Stimulated activated CD4-positive, alpha-beta T cell treated with anti-CD3 and anti-CD28 coated beads, TNF-alpha, amount 100 ng/mL, for 48 hours (primary cell): ENCODE results near the gene HLA-C.
"Not testable (repeated sequence)": the region's sequence is repeated elsewhere in the genome, so short reads cannot be mapped to it uniquely, and the experiment has no call there.

Experiments
- DNase-seq, 3 donors: peaks; one replicate each; pipeline ENCODE4 v3.0.0-alpha.2; 2020; ENCODE audit warnings: low read depth in 3 of 3

The HLA-C gene

DNA sequence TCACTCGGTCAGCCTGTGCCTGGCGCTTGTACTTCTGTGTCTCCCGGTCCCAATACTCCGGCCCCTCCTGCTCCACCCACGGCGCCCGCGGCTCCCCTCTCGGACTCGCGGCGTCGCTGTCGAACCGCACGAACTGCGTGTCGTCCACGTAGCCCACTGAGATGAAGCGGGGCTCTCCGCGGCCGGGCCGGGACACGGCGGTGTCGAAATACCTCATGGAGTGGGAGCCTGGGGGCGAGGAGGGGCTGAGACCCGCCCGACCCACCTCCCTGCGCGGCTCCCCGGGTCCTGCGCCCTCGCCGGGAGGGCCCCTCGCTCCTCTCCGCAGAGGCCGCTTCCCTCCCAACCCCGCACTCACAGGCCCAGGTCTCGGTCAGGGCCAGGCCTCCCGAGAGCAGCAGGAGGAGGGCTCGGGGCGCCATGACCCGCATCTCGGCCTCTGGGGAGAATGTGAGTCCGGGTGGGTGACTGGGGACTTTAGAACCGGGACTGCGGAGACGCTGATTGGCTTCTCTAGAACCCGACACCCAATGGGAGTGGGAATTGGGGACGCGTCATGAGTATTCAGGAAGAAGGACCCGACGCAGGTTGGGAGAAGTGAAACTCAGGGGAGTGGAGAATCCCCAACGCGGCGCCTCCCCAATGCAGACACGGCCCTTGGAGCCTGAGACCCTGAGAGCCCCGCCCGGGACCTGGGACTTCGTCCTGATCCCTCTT is at the start of gene HLA-C:
TSS of gene HLA-C (minus strand) at position 452 of the 717 bp plus-strand sequence. CDS start at position 431, 21 bp downstream.
- peak; percentile 64 to 86 (median 77) for DNase-seq

DNA sequence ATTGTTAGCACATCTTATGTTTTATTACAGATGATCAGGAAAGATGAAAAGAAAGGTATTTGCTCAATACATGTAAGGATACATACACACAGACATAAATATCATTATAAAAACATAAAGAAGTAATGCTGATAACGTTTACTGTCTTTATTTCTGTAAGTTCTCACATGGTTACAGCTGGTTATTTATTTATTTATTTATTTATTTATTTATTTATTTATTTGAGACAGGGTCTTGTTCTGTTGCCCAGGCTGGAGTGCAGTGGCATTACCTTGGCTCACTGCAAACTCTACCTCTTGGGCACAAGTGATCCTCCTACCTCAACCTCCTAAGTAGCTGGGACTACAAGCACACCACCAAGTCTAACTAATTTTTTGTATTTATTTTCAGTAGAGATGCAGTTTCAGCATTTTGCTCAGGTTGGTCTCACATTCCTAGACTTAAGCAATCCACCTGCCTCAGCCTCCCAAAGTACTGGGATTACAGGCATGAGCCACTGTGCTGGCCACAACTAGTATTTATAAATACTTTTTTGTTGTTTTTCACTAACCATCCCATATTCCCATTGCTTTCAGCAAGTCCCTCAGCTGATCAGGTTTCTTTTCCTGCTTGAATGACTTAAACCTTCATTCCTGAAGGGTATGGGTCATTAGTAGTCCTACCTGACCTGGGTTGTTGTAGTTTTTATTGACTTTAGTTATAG is 49.3 kb upstream of the HLA-C start:
- no peak for DNase-seq

DNA sequence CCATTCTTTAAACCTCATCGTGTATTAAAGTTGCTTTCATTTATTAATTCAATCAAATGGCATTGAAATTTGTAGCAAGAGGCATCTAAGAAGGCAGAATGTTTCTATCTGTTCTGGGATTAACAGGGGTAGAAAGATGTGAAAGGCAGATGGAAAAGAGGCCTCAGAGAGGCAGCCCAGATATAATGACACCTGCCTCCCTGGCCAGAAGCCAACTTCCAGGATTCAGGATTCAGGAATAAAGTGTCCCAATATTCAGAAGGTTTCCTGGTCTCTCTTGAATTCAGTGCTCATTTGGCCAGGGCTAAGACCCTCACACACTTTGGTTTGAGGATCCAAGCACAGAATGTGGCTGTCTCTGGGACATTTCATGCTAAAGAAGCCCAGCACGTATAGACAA is 45.1 kb upstream of the HLA-C start:
- DNase-seq, result no peak

DNA sequence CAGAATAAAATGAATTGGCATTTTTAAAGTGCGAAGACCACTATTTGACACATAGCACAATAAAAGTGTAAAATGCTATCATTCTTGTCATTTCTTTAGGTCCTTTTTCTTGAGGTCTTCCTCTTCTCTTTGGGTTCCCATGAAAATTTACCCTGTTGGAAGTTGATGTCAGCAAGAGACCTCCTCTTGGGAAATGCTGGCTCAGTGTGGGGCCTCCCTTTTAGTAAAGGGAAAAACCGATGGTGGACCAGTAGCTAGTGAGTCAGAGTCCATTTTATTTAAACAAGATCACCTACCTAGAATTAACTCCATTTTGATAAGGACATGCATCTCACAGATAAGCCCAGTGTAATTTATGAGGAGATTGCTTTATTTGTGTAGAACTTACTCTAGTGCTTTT is 37.7 kb upstream of the HLA-C start:
- no peak for DNase-seq

DNA sequence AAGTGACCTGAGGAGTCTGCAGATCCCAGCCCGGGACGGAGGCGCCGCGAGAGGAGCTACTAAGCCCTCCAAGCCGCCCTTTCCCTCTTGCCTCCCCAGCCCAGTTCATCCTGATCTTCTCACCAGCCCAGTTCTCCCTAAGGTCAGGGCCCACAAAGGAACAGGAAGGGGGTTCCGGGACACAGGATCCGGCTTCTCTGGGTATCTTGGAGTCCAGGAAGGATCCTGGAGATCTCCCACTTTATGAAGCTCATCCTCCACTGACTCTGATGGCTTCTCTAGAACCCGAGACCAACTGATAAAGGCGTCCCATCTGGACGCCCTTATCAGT is 36.9 kb upstream of the HLA-C start:
- DNase-seq, result no peak

DNA sequence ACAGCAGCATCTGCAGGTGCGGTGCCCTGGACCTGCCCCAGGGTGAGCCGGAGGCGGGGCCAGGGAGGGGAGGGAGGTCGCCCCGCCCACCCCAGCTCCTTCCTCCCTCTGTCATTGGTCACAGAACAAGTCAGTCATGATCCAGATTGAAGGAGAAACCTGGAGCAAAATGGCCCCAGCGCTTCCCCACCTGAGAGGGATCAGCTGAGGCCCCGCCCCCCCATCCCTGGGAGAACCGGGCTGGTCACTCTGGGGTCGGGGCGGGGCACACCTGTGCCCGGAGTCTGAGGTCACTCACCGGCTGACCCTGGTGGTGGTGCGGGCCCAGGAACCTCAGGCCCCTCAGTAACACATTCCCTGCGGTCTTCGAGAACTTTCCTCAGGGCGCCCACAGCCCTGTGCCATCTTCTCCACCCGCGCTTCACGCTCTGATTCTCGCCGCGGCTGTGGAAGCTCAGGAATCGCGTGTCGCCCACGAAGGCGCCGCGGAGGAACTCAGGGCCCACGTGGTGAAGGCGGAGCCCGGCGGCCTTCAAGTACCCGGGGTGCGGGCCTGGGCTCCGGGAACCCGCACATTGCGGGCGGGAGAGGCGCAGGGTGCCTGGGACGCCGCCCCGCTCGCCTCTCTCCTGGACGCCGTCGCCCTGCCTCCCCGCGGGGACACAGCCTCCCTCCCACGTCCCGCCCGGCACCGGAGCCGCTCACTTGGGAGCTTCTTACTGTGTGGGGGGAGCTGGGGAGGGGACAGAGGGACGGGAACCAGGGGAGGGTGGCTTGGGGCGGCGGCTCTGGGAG is 36.4 kb upstream of the HLA-C start:
- DNase-seq, result peak; percentile 24 to 65 (median 29)

DNA sequence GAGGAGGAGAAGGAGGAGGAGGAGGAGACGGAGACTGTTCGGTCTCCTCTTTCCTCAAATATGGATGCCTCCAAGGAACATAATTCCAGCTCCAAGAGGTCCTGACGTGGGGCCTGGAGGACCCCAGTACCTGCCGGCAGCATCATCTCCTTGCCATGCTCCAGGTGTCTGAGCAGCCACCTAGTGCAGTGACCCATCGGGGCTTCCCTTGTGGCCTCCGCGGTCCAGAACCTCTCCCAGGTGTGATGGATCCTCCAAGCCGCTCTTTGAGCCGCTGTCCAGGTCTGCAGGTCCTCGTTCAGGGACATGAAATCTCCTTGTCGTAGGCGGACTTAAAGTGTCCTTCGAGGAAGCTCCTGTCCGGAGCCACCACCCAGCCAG is 35.8 kb upstream of the HLA-C start:
- DNase-seq, result no peak

DNA sequence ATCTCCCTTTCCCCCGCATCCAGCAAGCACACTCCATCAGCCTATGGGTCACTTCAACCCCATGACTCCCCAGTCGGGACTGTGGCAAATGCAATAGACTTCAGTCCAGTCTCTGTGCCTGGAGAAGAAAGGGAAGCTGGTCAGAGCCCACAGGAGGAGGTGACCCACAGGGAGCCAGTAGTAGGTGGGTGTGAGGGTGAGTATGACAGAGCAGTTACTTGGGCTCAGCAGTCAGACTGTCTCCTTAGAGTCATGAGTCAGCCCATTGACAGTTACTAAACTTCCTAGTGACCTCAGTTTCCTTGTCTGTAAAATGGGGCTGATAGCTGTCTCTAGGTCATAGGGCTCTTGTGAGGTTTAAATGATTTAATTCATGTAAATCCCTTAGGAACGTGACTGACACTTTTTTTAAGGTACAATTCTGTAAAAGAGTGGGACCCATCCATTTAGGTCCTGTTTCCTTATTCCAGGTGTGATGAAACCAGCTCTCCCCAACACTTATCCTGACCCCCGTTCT is 33.9 kb upstream of the HLA-C start:
- no peak for DNase-seq

DNA sequence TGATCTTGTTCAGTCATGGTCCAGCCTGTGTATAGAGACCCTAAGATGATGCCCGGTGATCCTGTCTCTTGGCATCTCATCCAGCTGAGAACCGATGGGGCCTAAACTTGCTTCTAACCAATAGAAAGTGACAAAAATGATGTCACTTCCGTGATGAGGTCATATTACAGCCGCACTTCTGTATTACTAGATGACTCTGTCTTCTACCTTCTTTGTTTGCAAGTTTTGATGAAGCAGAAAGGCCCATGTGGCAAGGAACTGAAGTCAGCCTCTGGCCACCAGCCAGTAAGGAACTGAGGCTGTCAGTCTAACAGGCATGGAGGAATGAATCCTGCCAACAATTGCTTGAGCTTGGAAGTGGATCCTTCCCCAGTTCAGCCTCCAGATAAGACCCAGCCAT is 32.8 kb upstream of the HLA-C start:
- DNase-seq, result no peak

DNA sequence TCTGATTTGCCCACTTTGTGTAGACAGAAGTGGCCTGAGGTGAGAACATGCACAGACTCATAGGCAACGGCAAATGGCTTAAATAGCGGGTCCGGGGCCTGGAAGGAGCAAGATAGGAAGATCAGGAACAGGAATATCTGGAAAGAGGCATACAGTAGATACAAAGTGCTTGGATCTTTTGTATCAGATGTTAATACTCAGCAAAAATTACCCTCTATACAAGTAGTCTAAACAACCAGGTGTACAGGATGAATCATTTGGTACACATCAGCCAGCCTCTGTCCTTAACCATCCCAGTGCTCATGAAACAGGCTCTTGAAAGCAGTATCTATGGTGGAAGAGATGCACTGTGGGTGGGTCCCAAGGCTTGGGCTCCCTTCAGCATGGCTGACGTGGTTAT is 28.9 kb upstream of the HLA-C start:
- DNase-seq, result no peak

DNA sequence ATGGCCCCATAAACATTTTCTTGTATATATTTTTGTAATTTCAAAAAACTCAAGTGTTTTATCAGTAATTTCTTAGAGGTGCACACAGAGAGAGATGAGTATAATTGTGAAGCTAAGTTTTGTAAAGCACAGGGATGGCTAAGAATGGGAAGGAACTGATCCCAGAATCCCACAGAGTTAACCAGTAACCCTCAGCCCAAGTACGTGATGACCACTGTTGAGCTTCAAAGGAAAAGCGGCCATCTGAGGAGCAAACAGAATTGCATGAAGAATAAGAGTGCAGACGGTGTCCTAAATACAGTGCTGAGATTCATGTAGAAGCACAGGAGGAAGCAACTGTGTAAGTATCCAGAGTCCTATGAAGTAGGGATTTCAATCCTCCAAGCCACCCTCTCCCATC is 28.1 kb upstream of the HLA-C start:
- no peak for DNase-seq

DNA sequence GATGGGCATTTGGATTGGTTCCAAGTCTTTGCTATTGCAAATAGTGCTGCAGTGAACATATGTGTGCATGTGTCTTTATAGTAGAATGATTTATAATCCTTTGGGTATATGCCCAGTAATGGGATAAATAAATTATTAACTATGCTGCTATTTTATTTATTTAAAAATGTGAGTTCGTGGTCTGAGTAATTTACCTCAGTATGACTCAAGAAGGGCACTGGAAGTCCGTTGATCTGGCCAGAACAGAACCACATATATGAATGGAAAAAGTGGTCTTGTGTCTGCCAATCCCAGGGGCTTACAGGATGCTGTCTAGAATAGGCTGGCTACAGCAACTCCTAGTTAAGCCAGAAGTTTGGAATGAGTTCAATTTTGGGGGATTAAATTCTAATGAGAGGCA is 27.6 kb upstream of the HLA-C start:
- DNase-seq, result no peak

DNA sequence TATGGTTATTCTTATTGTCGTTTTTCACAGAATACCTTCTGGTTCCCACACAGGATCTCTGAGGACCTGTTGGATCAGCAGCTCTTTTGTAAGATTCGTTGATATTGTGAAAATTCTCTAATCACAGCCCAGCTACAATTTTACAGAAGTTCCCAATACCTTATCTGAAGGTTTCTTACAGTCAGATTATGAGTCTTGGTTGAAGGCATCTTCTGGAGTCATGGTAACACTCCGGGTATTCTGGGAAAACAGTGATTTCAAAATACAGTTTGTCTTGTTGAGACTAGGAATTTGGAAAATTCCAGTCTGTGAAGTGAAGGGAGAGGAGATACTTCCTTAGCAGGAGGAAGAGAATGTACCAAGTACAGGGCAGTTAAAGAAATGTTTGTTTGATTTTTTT is 22.2 kb upstream of the HLA-C start:
- no peak for DNase-seq

DNA sequence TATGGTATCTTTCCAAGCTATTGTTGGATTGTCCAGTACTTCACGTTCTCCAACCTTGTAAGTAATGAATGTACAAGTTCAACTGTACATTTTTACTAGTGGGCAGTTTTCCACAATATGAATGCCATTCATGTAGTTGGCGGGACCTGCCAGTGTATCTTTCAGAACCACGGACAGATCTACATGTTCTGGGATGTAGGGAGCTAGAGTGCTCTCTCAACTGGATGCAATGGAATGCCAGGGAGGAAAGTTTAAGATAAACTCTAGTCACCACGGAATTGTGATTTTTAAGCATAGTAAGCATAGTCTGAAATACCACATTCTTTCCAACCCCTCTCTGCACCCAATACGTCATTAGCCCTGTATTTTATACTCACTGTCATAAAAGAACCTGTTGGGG is 21.5 kb upstream of the HLA-C start:
- no peak for DNase-seq

DNA sequence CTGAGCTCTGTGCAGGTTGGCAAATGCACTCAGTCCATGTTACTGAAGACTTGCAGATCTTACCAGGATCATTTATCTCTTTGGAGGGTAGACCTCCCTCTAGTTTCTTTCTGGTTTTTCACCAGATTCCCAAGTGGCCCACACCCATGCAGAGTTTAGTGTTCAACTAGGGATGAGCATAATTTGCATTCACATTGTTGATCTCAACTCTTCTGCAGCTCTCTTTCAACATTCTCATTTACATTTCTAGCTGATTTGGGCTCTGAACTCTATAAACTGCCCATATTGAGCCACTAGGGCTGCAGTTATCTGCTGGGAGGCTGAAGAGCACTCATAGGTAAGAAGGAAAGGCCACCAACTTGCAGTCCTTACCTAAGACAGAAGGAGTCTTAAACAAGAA is 17.9 kb upstream of the HLA-C start:
- DNase-seq, result no peak

DNA sequence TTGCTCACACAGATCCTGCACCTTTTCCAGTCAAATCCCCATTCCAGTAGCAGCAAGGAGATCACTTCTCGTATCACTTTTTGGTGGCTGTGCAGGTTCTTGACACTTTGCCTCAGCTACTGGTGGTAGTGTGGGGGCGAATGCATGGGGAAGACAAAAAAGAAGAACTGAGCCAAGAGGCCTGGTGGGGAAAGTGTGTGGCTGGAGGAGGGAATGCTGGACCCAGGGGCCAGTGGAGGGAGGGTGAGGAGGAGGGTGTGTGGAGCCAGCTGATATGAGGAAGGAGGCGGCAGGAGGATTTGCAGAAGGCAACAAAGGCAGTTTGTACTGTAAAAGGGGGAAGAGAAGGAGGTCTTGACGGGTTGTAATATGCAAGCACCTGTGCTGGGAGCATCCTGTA is 15.7 kb upstream of the HLA-C start:
- DNase-seq, result no peak

DNA sequence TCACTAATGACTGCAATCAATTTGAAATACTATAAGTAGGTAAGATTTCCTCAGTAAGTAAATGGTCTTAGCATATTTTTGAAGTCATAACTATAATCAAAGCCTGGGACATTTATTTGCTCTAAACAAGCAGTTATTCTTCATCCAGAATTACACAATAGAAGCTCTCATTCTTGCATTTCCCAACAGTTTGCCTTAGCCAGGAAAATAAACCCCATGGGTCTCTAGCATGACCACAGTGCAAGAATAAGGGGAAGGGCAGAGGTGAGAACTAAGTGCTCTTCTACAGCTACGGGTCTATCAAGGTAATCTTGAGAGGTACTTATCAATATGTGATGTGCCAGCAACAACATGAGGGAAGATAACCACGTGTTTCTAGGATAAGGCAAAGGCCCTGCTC is 14.1 kb upstream of the HLA-C start:
- no peak for DNase-seq

DNA sequence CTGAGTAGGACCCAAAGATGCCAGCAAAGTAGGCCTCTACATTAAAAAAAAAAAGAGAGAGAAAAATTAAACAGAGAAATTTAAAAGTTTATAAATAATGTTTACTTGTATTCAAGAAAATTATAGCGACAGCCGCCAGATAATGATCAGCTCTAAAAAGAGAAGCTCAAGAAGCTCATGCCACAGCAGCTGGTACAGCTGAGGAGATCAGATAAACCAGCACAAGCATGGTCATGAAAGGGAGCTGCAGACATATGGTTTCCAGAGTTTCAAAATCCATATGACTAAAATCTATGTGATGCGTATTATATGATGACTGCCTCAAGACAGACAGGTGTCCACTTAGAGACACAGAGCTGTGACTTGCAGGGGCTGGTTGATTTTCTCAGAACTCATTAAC is 13.6 kb upstream of the HLA-C start:
- no peak for DNase-seq

DNA sequence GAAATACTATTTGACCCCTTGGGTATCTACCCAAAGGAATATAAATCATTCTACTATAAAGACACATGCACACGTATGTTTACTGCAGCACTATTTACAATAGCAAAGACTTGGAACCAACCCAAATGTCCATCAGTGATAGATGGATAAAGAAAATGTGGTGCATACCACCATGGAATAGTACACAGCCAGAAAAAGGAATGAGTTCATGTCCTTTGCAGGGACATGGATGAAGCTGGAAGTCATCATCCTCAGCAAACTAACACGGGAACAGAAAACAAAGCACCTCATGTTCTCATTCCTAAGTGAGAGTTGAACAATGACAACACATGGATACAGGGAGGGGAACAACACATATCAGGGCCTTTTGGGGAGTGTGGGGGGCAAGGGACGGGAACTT is 7.8 kb upstream of the HLA-C start:
- DNase-seq, result not testable (repeated sequence)

DNA sequence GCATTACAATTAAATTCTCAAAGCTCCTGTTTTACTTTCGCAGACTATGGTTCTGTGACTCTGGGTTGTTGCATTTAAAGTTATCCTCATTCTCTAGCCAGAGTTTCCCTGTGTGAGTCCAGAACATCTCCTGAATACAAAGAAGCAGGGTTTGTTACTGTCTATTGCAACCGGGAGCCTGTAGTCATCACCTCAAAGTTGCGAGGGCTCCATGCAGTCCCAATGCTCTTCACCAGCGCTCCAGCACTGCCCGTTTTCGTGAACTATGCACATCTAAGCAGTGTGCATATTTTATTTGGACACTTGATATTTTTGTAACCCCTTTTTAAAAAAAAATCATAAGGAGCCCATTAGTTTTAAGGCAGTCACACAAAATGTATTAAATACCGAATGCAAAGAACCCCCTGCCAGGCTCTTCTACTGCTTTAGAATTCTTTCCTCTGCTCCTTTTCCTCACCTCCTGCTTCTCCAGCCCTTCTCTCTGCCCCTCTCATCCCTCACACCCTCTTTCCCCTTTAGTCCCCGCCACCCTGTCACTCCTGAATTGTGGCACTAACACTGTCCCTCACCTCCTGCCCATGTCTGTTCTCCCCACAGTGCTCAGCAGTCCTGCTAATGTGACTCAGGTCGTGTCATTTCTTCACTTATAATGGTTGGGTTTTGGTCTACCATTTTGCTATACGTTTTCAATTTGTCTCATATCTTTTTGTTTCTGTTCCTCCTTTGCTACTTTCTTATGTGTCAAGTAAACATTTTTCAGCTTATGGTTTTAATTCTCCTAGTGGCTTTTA is 1.1 kb upstream of the HLA-C start:
- DNase-seq, result no peak

DNA sequence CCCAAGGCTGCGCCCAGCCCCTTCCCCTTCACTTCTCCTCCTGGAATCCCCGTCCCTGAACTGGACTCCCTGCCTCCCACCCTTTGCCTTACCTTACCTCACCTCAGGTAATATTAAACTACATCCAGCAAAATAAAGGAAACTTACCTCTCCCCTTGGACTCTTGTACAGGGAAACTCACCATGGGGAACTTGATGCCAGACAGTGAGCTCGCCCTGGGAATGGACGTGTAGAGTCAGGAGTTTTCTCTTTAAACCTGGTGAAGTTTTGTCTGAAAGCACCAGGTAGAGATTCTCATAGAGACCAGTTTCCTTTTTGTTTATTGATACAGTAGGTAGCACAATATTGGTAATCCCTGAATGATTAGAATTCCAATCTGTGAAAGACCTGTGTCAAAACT is 544 bp upstream of the HLA-C start:
- DNase-seq, result no peak
